ENCODE measurements around the gene TNNI3K. TPM values are rescaled to one million over a fixed set of nuclear protein-coding genes. Genes with fewer than 3 reads are reported as not detected.

Gene TNNI3K
- polyA plus RNA-seq, 1 of the 3 experiments (the other 2 are of a cell fraction): 0.31 TPM

DNA sequence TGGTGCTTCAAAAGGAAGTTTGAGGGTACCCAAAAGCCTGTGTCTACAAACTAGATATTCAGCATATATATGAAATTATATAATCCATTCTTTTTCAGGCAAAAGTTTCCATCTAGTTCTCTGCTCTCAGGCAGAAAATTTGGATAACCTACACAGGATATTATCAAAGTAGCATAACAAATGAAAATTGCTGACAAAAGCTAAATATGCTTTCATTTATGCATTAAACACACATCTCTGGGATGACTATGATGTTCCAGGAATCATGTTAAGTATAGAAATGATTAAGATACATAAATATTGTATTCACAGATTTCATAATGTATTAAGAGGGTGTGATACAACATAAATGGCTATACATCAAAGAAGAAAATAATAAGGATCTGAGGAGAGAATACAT, 184.4 kb downstream of the TNNI3K start:
- Histone ChIP-seq H3K9ac (no peak overlapping the region), H3K27me3 (ENCODE audit: insufficient read depth) (no peaks in the 10 kb centered on the region), H3K79me2 (ENCODE audit: insufficient read depth) (no peaks in the 10 kb centered on the region), H2AFZ (ENCODE audit: low read depth) (no peak overlapping the region), H3K36me3 (replicated peaks in 1 of 2; ENCODE audit: control insufficient read depth in 1 of 2, insufficient read depth in 2 of 2, low read length in 1 of 2) (no peaks in the 10 kb centered on the region), H4K20me1 (ENCODE audit: insufficient read depth) (no peaks in the 10 kb centered on the region), H3K9me2 (no peaks in the 10 kb centered on the region), H3K27ac (ENCODE audit: low read depth in 2 of 2, low read length in 1 of 2) (no peak overlapping the region), H3K4me1 (ENCODE audit: control insufficient read depth in 1 of 2, insufficient read depth in 2 of 2, low read depth in 1 of 2, low read length in 1 of 2) (no peaks in the 10 kb centered on the region), H3F3A (replicated peaks; ENCODE audit: insufficient read depth) (no peaks in the 10 kb centered on the region), H3K4me3 (ENCODE audit: low read depth in 2 of 2, low read length in 1 of 2) (no peak overlapping the region), H3K9me3 (no peaks in the 10 kb centered on the region), H3K4me2 (no peak overlapping the region)
- CTCF ChIA-PET: no interaction called here
- TF ChIP-seq FOSL2 (IDR thresholded peaks at IDR 0.05; ENCODE audit: borderline replicate concordance, low read depth) (no peak), IRF3 (IDR thresholded peaks at IDR 0.05; ENCODE audit: low read depth, low read length) (no peak), MAX (IDR thresholded peaks at IDR 0.05; ENCODE audit: low read depth) (no peak), SMC3 (IDR thresholded peaks at IDR 0.05; ENCODE audit: low read depth, low read length) (no peak), RFX5 (IDR thresholded peaks at IDR 0.05; ENCODE audit: low read length) (no peak), RCOR1 (IDR thresholded peaks at IDR 0.05; ENCODE audit: low read length) (no peak), NRF1 (IDR thresholded peaks at IDR 0.05; ENCODE audit: low read depth, low read length) (no peak), USF1 (IDR thresholded peaks at IDR 0.05; ENCODE audit: borderline replicate concordance, low read depth) (no peak), USF2 (IDR thresholded peaks at IDR 0.05; ENCODE audit: borderline replicate concordance, low read depth, low read length) (no peak), MEF2A (IDR thresholded peaks at IDR 0.05; ENCODE audit: borderline replicate concordance, low read depth) (no peak), YY1 (IDR thresholded peaks at IDR 0.05; ENCODE audit: low read depth) (no peak)
- TF ChIP-seq, protein P1, sequence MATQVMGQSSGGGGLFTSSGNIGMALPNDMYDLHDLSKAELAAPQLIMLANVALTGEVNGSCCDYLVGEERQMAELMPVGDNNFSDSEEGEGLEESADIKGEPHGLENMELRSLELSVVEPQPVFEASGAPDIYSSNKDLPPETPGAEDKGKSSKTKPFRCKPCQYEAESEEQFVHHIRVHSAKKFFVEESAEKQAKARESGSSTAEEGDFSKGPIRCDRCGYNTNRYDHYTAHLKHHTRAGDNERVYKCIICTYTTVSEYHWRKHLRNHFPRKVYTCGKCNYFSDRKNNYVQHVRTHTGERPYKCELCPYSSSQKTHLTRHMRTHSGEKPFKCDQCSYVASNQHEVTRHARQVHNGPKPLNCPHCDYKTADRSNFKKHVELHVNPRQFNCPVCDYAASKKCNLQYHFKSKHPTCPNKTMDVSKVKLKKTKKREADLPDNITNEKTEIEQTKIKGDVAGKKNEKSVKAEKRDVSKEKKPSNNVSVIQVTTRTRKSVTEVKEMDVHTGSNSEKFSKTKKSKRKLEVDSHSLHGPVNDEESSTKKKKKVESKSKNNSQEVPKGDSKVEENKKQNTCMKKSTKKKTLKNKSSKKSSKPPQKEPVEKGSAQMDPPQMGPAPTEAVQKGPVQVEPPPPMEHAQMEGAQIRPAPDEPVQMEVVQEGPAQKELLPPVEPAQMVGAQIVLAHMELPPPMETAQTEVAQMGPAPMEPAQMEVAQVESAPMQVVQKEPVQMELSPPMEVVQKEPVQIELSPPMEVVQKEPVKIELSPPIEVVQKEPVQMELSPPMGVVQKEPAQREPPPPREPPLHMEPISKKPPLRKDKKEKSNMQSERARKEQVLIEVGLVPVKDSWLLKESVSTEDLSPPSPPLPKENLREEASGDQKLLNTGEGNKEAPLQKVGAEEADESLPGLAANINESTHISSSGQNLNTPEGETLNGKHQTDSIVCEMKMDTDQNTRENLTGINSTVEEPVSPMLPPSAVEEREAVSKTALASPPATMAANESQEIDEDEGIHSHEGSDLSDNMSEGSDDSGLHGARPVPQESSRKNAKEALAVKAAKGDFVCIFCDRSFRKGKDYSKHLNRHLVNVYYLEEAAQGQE (IDR thresholded peaks at IDR 0.05; ENCODE audit: low read depth, low read length): no peak
- DNase-seq: no peak
- POLR2A ChIA-PET: no interaction called here

All from SK-N-SH (cell line).